HG03064 (cell line): ENCODE data around the gene SMIM12.

Experiments
- ATAC-seq: cut with Tn5 transposase; IDR thresholded peaks from one replicate; pipeline ENCODE4 v1.9.1; 2021; ENCODE audit warnings: low read depth; ENCODE audit not compliant: unreplicated experiment

The SMIM12 gene

DNA sequence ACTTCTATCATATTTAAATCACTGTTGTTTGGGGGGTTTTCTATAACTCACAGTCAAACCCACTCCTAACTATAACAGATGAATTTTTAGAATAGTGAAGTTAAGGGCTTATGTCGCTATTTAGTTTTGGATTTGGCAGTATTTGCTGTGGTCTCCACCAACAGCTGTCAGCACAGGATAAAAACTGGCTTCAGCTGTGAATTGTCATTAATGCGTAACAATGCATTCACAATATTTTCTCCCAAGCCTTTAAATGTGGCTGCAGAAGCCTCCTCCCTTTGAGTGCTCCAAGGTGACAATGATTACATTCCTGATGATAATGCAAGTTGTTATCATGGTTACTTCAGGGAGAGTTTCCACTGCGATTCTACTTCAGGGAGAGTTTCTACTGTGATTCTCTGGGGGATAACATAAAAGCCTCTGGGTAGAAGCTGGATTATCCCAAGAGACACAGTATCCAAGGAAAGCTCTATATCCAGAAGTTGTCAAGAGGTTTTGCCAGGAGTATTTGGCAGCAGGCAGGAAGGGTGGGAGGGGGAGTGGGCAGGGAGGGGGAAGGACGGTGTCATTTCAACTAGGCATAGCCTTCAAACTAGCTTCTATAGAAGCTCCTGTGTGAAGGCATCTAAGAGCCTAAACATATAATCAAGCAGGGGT is 14.9 kb upstream of the SMIM12 start:
- no peak for ATAC-seq

DNA sequence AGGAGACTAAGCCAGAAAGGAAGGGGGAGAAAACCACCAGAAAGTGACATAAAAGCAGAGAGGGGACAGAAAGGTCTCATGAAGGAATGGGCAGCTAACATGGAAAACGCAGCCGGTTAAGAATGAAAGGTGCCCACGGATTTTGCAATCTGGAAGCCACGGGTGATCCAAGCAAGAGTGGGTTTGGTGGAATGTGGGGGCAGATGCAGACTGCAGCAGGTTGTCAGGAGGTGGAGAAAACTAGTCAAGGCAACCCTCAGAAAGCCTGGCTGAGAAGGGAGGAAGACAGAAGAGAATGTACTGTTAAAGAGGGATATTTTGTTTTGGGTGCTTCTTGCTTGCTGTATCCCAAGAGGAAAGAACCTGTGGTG is 12.6 kb upstream of the SMIM12 start:
- ATAC-seq = no peak

DNA sequence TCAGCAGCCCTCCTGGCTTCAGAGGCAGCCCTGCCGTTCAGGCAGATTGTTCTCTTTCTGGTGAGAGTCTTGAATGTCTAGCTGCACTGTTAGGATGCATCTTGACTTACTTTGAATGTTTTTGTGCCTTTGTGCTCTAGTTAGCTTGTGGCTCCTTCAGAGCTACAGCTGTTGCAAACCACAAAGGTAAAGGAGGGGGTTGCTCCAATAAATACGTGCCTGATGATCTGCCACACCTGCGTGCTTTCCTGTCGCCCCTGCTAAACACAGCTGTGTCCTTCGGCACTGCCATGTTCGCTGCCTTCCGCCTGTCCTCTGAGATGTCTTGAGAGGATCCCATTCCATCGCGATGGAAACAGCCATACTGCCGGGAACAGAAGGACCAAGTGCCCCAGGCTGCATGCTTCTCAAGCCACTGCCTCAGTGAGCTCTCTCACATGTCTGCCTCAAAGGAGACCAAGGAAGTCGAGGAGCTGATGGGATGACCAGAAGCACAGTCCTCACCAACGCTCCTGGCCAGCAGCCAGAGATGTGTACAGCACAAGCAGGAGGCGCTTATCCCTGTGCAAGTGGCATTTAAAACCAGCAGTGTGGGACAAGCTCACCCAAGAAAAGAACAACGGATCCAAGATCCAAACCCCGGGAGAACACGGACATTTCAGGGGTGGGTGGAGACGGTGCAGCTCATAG is 12.0 kb upstream of the SMIM12 start:
- ATAC-seq = no peak

DNA sequence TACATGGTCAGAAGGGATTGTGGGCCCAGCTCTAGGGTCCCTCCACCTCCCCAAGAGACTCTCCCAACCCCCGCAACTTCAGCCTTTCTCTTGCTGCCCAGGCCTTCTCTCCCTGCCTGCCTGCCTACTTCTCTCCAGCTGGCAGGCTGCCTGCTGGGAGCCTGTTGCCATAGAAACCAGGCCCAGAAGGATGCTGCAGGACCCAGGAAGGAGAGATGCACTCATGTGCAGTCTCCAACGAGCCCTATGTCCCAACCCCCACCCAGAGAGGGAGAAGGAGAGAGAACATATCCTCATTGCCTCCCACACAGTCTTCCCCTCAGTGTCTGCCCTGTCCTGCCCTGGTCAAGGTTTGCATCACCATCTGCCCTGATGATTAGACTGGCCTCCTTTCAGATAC is 10.8 kb upstream of the SMIM12 start:
- ATAC-seq = no peak

DNA sequence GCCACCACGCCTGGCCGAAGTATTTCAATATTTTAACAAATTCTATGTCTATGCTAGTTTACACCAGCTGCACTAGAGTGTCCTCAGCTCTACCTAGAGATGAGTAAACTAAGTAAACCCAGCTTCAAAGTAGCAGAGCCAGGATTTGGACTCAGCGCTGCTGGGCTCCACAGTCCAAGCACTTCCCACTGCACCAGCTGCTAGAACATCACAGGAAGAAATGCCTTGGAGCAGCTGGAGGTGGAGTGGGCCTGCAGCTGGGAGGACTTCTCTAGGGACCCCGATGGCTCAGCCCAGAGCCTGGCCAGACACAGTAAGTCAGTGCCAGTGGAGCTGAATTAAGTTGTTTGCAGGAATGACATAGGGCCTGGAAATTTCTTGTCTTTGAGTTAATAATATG is 10.2 kb upstream of the SMIM12 start:
- ATAC-seq = no peak

DNA sequence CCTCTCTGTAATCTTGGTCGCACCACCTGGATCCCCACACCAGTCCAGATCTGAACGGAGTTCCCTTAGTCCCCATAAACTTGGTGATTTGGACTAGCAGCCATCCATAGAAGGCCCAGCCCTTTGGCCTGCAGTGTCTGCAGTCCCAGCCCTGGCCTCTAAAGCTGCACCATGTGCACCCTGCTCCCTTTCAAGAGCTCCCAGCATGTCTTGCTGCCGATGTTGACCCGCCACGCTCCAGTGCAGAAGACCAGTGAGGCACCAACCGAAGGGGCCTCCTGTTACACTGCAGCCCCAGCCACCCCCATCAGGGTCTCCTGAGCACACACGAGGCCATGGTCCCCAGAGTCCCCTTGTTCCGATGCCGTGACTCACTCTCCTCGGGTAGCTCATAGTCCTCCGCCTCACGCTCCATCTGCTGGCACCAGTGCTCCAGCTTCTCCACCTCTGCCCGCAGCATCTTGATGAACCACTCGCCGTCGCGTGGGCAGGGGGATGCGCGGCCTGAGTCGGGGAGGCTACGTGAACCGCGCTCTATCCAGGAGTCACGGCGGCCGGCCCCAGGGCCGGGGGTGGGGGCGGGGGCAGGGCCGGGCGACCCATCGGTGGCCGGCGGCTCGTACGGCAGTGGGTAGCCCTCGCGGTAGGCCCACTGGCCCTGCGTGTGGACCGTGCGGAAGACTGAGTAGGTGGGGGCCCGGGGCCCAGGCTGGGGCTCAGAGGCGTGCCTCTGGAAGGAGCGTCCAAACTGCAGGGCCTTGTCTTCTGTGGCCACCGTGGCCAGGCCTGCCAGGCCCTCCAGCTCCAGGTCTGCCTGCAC is 8.9 kb upstream of the SMIM12 start:
- ATAC-seq = no peak

DNA sequence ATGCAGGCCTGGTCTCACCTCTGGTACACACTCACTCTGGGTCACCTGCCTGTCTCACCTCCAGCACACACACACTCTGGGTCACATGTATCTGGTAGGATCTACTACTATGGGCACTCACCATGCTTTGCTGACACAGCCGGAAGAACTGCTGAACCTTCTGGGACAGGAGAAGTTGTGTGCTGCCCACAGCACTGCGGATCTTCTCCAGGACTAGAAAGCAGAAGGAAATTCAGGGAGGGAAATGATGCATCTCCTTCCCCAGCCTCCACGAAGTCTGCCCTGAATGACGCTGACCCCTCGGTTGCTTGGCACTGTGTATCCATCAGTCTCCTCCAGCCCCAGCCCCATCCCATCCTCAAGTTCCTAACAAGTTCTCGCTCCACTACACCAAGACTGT is 7.9 kb upstream of the SMIM12 start:
- no peak for ATAC-seq

DNA sequence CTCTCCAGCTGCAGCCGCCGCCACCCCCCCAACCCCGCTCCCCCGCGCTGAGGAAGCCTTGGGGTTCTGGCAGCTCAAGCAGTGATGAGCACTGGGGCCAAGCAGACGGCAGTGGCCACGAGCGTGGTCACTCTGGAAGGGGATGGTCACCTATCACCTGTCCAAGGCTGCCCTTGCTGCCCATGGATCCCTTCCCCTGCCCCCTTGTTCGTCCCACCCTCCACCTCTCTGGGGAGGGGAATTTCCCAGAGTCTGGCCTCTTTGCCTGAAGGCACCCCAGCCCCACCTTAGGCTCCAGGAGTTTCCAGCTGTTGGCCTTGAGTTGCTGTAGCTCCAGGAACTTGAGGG is 7.2 kb upstream of the SMIM12 start:
- no peak for ATAC-seq

DNA sequence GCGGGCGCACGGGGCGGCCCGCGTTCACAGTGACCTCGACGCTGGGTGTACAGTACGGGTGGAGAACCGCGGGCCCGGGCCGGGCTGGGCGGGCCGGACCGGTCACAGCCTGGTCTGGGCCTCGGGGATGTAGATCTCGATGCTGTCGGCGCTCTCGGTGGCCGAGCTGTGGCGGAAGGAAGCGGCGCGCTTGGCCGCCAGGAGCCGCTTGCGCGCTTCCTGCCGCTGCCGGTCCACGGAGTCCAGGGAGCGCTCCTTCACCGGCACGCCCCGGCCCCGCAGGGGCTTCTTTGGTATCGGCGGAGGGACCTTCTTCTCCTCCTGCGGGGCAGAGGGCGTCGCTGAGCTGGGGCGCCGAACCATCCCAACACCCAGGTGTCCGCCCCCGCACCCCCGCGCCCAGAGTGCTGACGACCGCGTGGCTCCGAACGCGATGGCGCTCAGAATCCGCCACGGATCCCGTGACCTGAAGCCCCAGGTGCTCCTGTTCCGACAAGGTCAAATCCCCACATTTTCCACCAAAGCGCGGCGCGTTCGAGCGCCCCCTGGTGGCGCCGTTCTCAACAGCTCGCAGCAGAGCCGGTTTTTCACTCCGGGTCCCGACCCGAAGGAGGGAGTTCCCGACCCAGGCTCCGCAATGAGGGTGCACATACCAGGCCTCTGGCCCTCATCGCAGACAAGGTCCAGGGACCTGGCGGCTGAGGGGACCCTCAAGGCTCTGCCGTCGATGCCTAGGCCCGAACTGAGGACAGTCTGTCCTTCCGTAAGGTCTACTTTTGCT is 6.6 kb upstream of the SMIM12 start:
- ATAC-seq = peak; percentile 58

DNA sequence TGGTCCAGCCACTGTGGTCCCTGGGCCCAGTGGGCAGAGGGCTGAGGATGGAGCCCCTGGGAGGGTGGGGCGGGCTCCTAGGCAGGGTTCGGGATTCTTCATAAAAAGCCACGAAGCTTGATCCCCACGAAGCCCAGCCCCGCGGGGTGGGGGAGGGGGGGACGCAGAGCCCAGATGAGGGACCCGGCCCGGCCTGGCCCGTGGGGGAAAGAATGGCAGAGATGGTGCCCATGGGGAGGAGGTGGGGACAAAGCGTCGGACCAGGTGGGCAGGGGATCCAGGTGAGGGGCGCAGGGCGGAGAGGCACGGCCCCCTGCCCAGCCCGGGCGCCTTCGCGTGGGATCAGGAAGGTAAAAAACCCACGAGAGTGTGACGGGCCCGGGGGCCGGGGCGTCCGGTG is 6.0 kb upstream of the SMIM12 start:
- no peak for ATAC-seq

DNA sequence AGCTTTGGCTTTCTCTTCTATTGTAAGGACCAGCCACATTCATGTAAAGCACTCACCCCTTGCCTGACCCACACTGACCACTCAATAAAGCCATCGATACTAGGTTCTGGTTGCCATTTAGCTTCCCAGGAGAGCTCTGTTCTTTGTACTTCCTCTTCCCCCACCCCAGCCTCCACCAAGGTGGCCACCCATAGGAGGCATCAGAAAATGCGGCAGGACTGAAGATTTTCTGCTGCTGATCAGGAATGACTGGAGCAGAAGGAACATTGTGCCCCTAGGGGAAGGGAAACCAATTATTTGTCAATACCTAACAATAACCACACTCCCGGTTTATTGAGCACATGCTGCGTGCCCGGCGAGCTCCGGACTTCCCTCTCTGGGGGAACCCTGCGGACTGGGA is 5.2 kb upstream of the SMIM12 start:
- no peak for ATAC-seq

DNA sequence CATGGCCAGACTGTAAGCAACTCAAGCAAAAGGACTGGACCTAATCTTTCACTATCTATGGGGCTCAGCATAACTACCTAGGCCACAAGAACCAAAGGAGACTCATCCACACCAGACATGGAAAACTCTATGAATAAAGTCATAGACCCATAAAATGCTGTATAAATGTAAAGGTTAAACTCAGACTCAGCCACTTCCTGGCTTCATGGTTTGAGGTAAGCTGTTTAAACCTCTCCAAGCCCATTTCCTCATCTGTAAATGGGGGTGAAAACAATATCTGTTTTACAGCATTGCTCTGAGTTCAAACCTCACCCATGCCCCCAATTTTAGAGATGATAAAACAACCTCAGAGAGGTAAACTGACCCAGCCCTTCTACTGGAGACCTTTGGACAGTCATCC is 4.0 kb upstream of the SMIM12 start:
- ATAC-seq = no peak

DNA sequence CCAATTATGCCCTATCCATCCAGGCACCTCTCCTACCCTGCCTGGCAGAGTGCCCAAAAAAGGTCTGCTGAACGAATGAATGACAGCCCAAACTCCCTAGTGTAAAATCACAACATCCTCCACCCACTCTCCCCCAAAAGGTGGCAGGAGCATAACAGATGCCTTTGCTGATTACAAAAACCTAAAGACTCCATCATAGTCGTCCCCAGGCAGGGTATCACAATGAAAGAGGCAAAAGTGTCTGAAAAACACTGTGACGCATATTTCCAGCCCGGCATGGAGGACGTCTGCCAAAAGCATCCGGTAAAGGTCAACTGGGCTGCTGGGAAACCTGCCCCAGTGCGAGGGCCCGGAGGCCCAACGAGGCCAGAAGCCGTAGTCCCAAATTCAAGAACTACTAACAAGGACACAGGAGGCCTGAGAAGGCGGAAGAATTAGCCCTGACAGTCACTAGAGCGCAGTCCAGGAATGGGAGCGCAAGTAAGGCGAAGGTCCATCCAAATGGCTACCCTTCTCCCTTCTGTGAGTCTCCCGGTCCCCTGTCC is 576 bp downstream of the SMIM12 start:
- ATAC-seq = no peak

DNA sequence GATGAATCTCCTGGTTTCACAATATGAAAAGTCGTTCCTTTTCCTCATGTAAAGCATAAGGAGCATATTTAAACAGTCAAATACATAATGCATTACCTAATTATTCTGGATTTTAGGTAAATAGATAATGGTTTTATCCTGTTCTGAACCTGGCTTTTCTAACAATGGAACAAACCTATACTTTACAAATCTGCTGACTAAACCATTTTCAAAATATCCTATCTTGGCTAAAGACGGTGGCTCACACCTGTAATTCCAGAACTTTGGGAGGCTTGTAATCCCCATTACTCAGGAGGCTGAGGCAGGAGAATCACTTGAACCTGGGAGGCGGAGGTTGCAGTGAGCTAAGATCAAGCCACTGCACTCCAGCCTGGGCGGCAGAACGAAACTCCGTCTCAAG is 2.9 kb downstream of the SMIM12 start:
- ATAC-seq = no peak

DNA sequence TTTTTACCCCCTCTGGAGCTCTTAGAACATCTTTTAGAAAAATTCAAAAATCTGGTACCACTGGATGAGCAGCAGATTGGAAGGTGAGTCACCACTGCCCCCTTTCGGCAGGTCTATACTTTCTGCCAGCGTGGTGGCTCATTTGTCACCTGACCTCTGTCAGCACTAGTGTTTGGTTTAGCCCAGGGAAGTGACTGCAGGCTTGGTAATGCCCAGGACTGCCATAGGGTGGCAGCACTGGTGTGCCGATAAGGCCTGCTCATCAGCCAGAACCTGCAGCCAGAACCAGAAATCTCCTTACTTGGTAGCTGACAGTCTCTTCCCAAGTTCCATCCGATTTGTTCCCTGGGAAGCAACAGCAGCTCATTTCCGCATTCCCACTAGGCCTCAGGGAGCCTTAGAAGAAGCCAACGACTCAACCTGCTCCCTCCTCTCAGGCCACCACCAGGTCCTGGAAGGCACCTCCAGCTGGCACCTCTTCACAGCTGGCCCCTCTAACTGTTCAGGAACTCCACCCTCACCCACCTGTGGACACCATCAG is 6.8 kb downstream of the SMIM12 start:
- ATAC-seq = peak; percentile 86

DNA sequence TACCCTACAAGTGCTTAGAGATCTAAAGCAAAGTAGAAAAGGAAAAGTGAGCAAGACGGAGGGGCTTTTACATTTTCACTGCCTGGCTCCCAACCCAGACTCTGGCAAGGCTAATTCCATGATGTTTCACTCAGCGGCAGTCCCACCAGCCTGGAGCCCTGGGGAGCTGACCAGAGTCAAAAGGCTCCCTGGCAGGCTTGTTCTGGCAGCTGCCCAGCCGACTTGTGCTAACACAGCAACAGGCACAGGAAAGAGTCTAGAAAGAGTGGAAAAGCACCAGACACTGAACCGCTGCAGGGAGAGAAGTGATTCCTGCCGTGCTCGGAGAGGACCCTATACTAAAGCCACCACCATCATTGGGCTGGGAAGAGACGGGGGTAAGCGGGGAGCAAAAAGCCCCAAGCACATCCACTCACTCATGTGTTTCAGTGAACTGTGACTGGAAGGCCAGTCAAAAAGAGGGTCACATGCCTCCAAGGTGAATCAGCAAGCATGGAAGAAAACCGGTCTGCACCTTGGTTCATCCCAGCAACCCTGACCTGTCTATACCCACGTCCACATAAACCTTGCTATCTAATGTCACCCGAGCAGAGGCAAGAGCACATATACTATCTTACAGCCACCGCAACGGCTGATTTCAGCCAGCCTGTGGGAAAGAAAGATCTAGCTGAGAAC is 8.0 kb downstream of the SMIM12 start:
- no peak for ATAC-seq

DNA sequence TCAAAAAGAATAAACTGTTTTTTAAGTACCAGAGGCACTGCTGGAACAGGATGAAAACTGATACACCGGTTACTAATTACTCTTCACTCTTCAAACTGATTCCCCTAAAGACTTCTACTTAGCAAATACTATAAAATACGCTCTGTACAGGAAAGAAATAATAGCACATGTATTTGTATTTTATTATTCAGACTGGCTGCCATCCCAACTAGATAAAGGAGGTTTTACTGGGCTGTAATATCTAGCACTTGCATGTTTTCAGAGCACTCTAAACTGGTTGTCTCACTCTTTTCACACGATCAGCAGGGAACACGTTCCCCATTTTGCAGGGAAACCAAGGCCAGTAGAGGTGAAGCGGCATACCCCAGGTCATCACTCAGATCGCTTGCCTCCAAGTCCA is 9.2 kb downstream of the SMIM12 start:
- ATAC-seq = no peak

DNA sequence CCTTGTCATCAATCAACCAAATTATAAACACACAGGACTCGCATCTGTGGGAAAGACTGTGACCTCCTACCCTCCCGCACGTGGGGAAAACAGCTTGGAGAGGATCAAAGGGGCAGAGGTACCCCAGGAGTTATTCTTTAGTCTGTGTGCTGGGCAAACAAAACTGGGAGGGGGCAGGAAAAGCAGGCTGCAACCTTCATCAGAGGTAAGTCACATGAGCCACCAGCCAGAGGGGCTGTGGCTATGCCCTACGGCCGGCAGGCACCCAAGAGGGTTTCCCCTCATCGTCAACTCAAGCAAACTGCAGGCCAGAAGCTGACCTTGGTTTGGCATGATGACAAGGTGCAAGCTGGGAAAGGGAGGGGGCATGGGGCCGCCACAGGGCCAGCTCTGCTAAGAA is 12.5 kb downstream of the SMIM12 start:
- no peak for ATAC-seq

DNA sequence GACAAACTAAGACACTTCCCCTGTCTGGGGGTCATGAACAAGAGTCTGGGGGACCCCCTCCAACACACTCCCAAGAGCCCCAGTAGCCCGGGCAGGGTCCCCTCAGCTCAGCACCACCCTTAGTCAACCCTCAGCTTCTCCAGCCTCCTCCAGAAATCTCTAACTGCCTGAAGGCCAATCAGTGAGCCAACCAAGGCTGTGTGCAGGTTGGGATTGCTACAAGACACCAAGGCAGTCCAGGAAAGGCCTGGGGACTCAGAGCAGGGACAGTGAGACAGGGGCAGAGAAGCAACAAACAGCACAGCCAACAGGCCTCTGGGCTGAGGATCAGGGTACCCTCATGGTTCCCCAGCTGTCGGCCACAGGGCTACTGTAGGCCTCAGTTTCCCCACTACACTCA is 13.3 kb downstream of the SMIM12 start:
- no peak for ATAC-seq
